ENCODE results near the gene IQSEC1. TPM values are rescaled to one million over a fixed set of nuclear protein-coding genes. Genes with fewer than 3 reads are reported as not detected.

IQSEC1 gene
- total and polyA plus RNA-seq, 2 of the 8 experiments (the other 6 are each of a cell fraction or from before 2014, with no cell fraction given) = 6.8 to 28.8 TPM

GRCh38 chr3:12954180-12954579 is 119.0 kb downstream of the IQSEC1 start:
- no peak overlapping the region for H3K23ac ChIP-seq (ENCODE audit: insufficient read length)
- H4K5ac ChIP-seq (ENCODE audit: insufficient read length, low read depth, low read length) = no peak overlapping the region
- no peak overlapping the region for H3K4me3 ChIP-seq (ENCODE audit: extremely low read depth in 1 of 4, insufficient read depth in 2 of 4, low read depth in 3 of 4, low read length in 4 of 4)
- no peaks in the 10 kb centered on the region for H3K36me3 ChIP-seq (ENCODE audit: control insufficient read depth in 2 of 4, insufficient read depth in 4 of 4, low read length in 3 of 4)
- no peak overlapping the region for H2BK12ac ChIP-seq (ENCODE audit: low read depth, low read length)
- no peak overlapping the region for H2AFZ ChIP-seq (ENCODE audit: low read length)
- no peak overlapping the region for H2BK5ac ChIP-seq (ENCODE audit: low read depth, low read length)
- POLR2A ChIA-PET (ENCODE audit: partially characterized antibody) = no interaction called here
- no peak overlapping the region for H3K9ac ChIP-seq (replicated peaks in 1 of 4; ENCODE audit: extremely low read depth in 1 of 4, low read depth in 3 of 4, low read length in 3 of 4)
- FAIRE-seq (no peak), DNase-seq (ENCODE audit: low read depth in 1 of 2, low spot score in 2 of 2) (no peak)
- H3K79me2 ChIP-seq (ENCODE audit: control insufficient read depth in 1 of 2, insufficient read depth in 2 of 2, low read length in 2 of 2) = peaks cover 0 to 12% of the 10 kb centered on the region in 2 experiments; a peak in 2 of 4 replicates
- CTCF ChIA-PET (ENCODE audit: partially characterized antibody) = no interaction called here
- H3K4ac ChIP-seq (replicated peaks; ENCODE audit: insufficient read length, low read depth, low read length) = no peak overlapping the region
- H4K91ac ChIP-seq (replicated peaks; ENCODE audit: insufficient read length, low read length) = no peak overlapping the region
- WGBS, 2 experiments (ENCODE audit: extremely low coverage in 1 of 2, insufficient coverage in 1 of 2, insufficient read length in 1 of 2, insufficient replicate concordance in 2 of 2, low coverage in 1 of 2, low lambda C conversion rate in 2 of 2, missing lambda C conversion rate in 1 of 2) = 71% methylated on average over 6 of the region's 6 CpGs; no CpG with 5 or more reads in 1 of the 2 experiments
- no peak overlapping the region for H2BK20ac ChIP-seq (ENCODE audit: low read length)
- H4K20me1 ChIP-seq (replicated peaks in 1 of 2; ENCODE audit: control insufficient read depth in 1 of 2, insufficient read depth in 2 of 2, low read length in 2 of 2) = peaks cover 18 to 29% of the 10 kb centered on the region in 2 experiments
- no peak overlapping the region for H2BK120ac ChIP-seq (replicated peaks; ENCODE audit: low read depth, low read length)
- H2AK5ac ChIP-seq (ENCODE audit: low read depth, low read length) = no peak overlapping the region; the same call in 1 of the 2 replicates
- peaks cover 21% of the 10 kb centered on the region for H3K79me1 ChIP-seq (ENCODE audit: low read depth, low read length)
- no peaks in the 10 kb centered on the region for H3K23me2 ChIP-seq (ENCODE audit: low read depth, low read length)
- no peak overlapping the region for H3K56ac ChIP-seq (replicated peaks; ENCODE audit: insufficient read length, low read depth, low read length)
- no peak overlapping the region for H3K14ac ChIP-seq (ENCODE audit: insufficient read length)
- H3K27ac ChIP-seq (ENCODE audit: low read depth, low read length) = no peak overlapping the region
- H3K9me3 ChIP-seq (ENCODE audit: insufficient read depth in 2 of 2, low read depth in 1 of 2, low read length in 1 of 2) = no peaks in the 10 kb centered on the region
- no peaks in the 10 kb centered on the region for H3K27me3 ChIP-seq (replicated peaks in 1 of 4; ENCODE audit: control insufficient read depth in 3 of 4, extremely low read depth in 1 of 4, insufficient read depth in 3 of 4, low read length in 3 of 4)
- H2BK15ac ChIP-seq (ENCODE audit: low read length) = no peak overlapping the region
- H3K18ac ChIP-seq (ENCODE audit: extremely low read depth, low read length) = no peak overlapping the region
- no peak overlapping the region for H4K8ac ChIP-seq (ENCODE audit: extremely low read depth, insufficient read depth, low read length)
- H3K4me2 ChIP-seq (ENCODE audit: insufficient read depth in 1 of 2, low read depth in 2 of 2, low read length in 2 of 2) = no peak overlapping the region
- H3K4me1 ChIP-seq (replicated peaks in 1 of 4; ENCODE audit: control insufficient read depth in 3 of 4, insufficient read depth in 4 of 4, low read length in 3 of 4) = no peaks in the 10 kb centered on the region; a peak in 1 of 7 replicates
- TF ChIP-seq BCL11A (IDR thresholded peaks at IDR 0.05; ENCODE audit: low read depth in 2 of 2, low read length in 2 of 2) (no peak), MAFK (IDR thresholded peaks at IDR 0.05; ENCODE audit: low read depth, low read length) (no peak), KDM5A (IDR thresholded peaks at IDR 0.05; ENCODE audit: low read length) (no peak), ZNF274 (IDR thresholded peaks at IDR 0.05; ENCODE audit: borderline replicate concordance, extremely low read depth, low read length) (no peak), EGR1 (IDR thresholded peaks at IDR 0.05; ENCODE audit: borderline replicate concordance, low read depth, low read length) (no peak)
